Stimulated activated CD4-positive, alpha-beta T cell treated with anti-CD3 and anti-CD28 coated beads, Interleukin-12 subunit alpha, Interleukin-12 subunit beta, amount 100 ng/mL, for 48 hours (primary cell): Measurements from ENCODE around the gene EEPD1.
"Not testable (repeated sequence)": the region's sequence is repeated elsewhere in the genome, so short reads cannot be mapped to it uniquely, and the experiment has no call there.

ENCODE experiments used
- DNase-seq, 3 donors: peaks; one replicate each; pipeline ENCODE4 v3.0.0-alpha.2; 2020; ENCODE audit warnings: low read depth in 2 of 3, low spot score in 1 of 3

The EEPD1 gene

GRCh38 chr7:36253699-36254098, 100.6 kb downstream of the EEPD1 start:
- no peak for DNase-seq

DNA sequence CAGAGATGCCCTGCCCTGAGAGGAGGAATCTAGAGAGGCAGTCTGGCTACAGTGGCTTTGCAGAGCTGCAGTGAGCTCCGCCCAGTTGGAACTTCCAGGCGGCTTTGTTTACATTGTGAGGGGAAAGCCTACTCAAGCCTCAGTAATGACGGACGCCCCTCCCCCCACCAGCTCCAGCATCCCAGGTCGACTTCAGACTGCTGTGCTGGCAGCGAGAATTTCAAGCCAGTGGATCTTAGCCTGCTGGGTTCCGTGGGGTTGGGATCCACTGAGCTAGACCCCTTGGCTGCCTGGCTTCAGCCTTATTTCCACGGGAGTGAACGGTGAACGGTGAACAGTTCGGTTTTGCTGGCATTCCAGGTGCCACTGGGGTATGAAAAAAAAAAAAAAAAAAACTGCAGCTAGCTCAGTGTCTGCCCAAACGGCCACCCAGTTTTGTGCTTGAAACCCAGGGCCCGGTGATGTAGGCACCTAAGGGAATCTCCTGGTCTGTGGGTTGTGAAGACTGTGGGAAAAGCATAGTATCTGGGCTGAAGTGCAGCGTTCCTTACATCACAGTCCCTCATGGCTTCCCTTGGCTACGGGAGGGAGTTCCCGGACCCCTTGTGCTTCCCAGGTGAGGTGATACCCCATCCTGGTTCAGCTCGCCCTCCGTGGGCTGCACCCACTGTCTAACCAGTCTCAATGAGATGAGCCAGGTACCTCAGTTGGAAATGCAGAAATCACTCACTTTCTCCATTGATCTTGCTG, 105.6 kb downstream of the EEPD1 start:
- DNase-seq: not testable (repeated sequence)

GRCh38 chr7:36260481-36260880, 107.4 kb downstream of the EEPD1 start:
- no peak for DNase-seq

DNA sequence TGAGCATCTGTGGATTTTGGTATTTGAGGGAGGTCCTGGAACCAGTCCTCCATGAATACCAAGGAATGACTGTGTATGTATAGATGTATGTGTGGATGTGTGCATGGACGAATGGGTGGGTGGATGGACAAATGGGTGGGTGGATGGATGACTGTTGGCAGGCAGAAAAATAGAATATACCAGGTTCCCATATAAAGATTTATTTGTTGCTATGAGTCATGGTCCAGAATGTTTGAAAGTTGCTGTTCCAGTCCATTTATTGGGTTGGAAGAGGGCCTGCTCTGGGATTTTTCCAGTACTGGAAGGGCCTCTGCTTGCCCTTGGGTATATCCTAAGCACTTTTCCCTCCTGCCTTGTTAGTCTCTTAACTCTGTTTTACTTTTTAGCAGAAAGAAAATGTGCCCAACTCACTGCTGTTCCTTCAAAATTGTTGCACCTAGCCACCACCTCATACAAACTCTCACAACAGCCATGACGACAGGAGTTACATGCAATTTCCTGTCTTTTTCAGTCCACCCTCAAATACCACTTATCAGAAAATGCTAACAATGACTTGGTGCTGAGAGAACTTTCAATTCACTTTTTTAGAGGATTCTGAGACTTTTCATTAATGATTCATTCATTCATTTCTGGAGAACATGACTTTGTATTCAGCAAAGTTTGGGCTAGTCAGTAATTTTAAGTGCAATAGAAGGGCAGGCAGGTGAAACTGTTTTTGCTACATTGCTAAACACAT, 108.1 kb downstream of the EEPD1 start:
- DNase-seq: no peak

GRCh38 chr7:36262309-36263094, 109.4 kb downstream of the EEPD1 start:
- DNase-seq: no peak

DNA sequence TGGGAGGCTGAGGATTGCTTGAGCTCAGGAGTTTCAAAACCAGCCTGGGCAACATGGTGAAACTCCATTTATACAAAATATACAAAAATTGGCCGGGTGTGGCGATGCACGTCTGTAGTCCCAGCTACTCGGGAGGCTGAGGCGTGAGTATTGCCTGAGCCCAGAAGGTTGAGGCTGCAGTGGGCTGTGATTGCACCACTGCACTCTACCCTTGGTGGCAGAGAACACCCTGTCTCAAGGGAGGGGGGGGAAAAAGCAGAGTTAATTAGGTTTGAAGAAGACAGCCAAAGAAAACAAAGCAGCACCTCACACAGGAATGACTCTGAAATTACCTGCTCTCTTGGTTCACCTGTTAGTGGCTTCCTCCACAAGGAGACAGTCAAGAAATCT, 110.0 kb downstream of the EEPD1 start:
- no peak for DNase-seq

- DNase-seq: no peak
These were observed 111.2 kb downstream of the EEPD1 start for GRCh38 chr7:36264123-36264801.

DNA sequence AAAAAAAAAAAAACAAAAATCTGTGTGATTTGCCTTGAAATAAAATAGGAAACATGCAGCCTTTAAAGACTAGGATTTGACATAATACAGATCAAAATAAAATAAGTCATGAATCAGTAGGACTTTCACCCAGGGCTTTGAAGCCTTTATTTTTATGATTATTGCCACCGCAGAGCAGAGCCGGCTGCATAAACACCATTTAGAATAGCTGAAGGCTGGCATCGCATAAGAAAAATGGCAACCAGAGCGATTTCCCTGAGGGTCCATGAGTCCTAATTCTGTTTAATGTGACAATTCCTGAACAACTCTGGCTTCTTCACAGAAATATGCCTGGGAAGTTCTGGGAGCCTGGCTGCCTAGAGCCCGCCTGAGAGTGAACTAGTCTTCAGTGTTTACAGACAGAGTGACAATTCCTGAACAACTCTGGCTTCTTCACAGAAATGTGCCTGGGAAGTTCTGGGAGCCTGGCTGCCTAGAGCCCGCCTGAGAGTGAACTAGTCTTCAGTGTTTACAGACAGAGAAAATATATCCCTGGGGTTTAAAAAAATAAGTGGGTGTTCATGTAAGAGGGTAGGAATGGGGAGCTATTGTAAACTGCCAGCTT, 112.0 kb downstream of the EEPD1 start:
- no peak for DNase-seq

DNA sequence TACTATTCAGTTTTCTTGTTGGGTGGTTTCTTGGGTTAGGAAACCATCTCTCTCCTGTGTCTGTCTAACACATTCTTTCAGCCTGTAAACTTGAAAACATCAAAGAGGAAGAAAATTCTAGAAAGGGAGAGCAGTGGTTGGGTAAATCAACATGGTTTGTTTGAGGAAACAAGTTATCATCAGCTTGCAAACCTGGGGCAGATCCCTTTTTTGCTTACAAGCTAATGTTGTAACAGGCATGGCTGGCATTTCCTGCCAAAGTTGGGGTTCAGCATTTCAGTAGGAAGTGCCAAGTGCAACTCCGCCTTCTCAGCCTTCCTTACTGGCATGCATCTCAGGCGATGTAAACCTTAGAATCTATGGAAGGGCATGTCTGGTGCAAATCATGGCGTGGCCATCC, 112.6 kb downstream of the EEPD1 start:
- DNase-seq: no peak

DNA sequence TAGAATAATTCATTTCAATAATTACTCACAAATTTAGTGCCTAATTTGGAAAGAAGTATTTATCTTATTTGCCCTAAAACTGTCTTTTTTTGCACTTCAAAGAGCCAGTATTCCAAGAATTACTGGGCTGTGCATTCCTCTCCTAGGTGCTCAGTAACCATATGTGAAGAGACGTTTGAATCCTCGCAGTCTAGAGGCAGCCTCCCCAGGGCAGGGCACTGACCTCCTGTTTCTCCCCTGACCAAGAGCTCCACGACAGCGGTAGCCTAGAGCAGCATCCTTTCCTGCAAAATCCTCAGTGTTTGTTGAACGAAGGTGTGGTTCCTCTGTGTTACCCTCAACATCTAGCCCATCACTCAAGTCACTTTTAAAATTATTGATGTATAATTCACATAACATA, 113.1 kb downstream of the EEPD1 start:
- DNase-seq: no peak

DNA sequence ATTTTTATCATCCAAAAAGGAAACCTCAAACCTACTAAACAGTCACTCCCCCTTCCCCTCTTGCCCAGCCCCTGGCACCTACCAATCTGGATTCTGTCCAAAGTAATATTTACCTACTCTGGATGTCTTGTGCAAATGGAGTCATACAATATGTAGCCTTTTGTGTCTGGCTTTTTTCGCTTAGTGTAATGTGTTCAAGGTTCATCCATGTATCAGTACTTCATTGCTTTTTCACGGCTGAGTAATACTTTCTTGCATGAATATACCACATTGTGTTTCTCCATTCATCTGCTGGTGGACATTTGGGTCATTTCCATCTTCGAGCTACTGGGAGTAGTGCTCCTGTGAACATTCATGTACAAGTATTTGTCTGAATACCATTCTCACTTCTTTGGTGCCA, 113.6 kb downstream of the EEPD1 start:
- no peak for DNase-seq

DNA sequence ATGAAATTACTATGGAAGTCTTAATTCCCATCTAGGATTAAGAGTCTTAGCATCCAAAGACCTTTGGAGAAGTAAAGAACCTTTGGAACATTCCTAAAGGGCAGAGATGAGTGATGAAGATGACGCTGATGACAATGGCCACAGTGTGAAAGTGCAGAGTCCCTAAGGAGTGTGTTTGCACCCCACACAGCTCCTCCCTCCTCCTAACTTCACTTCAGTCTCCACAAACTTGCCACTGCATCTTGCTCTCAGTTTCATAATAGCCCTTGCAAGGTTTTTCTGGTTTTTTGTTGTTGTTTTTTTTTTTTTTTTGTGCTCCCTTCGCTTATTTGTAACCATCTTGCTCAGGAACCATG, 119.1 kb downstream of the EEPD1 start:
- no peak for DNase-seq

- no peak for DNase-seq
These were observed 119.7 kb downstream of the EEPD1 start for GRCh38 chr7:36272567-36273269.

DNA sequence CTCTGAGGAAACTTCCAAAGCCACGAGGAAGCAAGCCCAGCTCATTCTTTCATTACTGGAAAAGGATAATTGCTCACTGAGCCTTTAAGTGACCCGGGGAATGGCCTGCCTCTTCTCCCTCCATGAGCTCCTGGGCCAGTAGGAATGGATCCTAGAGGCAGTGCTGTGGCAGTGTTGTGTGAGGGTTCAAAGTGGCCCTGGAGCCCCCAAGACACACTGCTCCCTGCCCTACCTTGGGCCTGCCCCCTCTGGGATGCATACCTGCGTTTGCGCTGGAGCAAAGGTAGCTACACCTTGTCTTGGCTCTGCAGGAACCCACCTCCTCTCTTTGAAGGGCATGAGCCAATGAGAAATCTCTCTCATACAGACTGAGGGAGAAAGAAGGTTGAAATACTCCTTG, 120.8 kb downstream of the EEPD1 start:
- DNase-seq: no peak

- no peak for DNase-seq
These were observed 122.8 kb downstream of the EEPD1 start for GRCh38 chr7:36275735-36276284.

GRCh38 chr7:36276428-36277248, 123.6 kb downstream of the EEPD1 start:
- no peak for DNase-seq

DNA sequence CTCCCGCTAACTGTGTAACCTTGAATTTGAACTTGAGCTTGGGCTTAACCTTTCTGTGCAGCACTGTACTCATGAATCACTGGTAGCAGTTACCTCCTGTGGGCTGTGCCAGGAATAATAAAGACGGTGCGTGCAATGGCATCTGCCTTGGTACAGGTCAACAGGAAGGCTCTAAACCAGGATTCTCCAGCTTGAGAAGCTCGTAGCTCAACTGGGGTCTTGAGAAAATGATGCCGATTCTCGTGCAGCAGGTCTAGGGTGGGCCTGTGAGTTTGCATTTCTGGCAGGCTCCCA, 124.1 kb downstream of the EEPD1 start:
- no peak for DNase-seq

- no peak for DNase-seq
These were observed 125.1 kb downstream of the EEPD1 start for GRCh38 chr7:36278069-36278619.

- no peak for DNase-seq
These were observed 125.6 kb downstream of the EEPD1 start for GRCh38 chr7:36278620-36279172.
